Activated naive CD4-positive, alpha-beta T cell treated with anti-CD3 and anti-CD28 coated beads for 36 hours (primary cell): ENCODE measurements around the gene RSPO4. TPM values are rescaled to one million over a fixed set of nuclear protein-coding genes. Genes with fewer than 3 reads are reported as not detected.

Experiments used
- CTCF ChIA-PET: fragments of 350-600 bp; sonication (Branson Sonifier 250); formaldehyde crosslinking; loops from one replicate; lab custom pipeline; 2021; ENCODE audit warnings: antibody characterized with exemption; lab: Charles Lee
- DNase-seq: peaks from one replicate; pipeline ENCODE4 v3.0.0-alpha.2; 2020
- H3K27ac Mint-ChIP-seq: one replicate; pipeline ENCODE4 v1.8.0; 2021; ENCODE audit warnings: mild to moderate bottlenecking, mixed read lengths
- H3K27me3 Mint-ChIP-seq: one replicate; pipeline ENCODE4 v1.8.0; 2021; ENCODE audit warnings: low read depth, mixed read lengths
- H3K36me3 Mint-ChIP-seq: one replicate; pipeline ENCODE4 v1.8.0; 2021; ENCODE audit warnings: low read depth, mixed read lengths
- H3K4me1 Mint-ChIP-seq: one replicate; pipeline ENCODE4 v1.8.0; 2021; ENCODE audit warnings: low read depth, mixed read lengths
- H3K4me3 Mint-ChIP-seq: one replicate; pipeline ENCODE4 v1.8.0; 2021; ENCODE audit warnings: mild to moderate bottlenecking, moderate library complexity, mixed read lengths
- H3K9me3 Mint-ChIP-seq: one replicate; pipeline ENCODE4 v1.8.0; 2021; ENCODE audit warnings: mixed read lengths
- intact Hi-C: fragments of 100-400 bp; cut with micrococcal nuclease; formaldehyde crosslinking; loops from one replicate; pipeline ENCODE4 v1.15.1; 2023
- total RNA-seq, 2 experiments: library from RNA; stranded (reverse); gene quantifications; one replicate each; pipeline ENCODE4 v1.2.3, GENCODE V29; 2021

The RSPO4 gene
- total RNA-seq, 2 experiments from 2014 or later, result not detected

DNA sequence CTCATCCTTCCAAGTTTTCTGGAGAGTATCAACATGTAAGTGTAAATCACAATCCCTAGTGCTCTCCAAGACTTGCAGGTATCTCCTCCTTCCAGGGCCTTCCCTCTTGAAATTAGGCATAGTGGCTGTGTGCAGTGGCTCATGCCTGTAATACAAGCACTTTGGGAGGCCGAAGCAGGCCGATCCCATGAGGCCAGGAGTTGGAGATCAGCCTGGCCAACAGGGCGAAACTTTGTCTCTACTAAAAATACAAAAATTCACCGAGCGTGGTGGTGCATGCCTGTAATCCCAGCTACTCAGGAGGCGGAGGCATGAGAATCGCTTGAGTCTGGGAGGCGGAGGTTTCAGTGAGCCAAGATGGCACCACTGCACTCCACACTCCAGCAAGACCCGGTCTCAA lies 76.6 kb downstream of the RSPO4 start:
- Mint-ChIP-seq H3K4me1 (no peaks in the 10 kb centered on the region), H3K4me3 (no peak overlapping the region), H3K27ac (no peak overlapping the region), H3K9me3 (peaks cover 2% of the 10 kb centered on the region), H3K27me3 (peaks cover 2% of the 10 kb centered on the region), H3K36me3 (no peaks in the 10 kb centered on the region)
- CTCF ChIA-PET, result no interaction called here
- intact Hi-C loops, result no loop called here
- DNase-seq, result no peak

DNA sequence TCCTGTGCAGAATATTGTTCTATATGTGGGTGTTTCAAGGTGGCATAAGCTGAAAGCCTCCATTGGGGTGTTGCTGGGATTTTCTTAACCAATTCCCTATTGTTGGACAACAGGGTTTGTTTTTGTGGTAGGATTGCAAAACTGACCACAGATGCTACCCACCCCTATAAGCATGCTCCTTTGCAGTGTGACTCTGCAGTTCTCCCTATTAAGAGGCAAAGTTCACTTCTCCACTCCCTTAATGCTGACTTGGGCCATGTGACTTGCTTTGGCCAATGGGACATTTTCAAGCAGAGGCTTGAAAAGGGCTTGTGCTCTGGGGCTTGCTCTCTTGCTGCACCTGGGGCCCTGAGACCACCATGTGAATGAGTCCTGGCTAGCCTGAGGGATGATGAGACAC lies 77.5 kb downstream of the RSPO4 start:
- Mint-ChIP-seq H3K27me3 (peaks cover 2% of the 10 kb centered on the region), H3K4me1 (no peaks in the 10 kb centered on the region)

DNA sequence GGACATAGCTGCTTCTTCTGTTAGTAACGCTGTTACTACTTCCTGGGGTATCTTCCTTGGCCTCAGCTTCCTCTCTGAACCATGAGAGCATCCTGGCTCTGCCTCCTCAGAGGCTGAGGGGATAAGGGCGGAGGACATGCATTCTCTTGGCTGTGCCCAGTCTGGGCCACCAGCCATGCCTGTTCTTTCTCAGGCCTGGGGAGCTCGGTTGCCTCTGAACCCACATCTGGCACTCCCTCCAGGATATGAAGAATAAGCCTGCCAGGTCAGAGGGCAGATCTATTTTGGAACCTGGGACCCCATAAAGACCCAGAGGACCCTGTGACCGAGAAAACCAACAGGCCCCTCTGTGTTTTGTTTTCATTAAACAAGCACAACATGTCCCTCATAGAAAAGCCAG lies 79.3 kb downstream of the RSPO4 start:
- no peaks in the 10 kb centered on the region for H3K9me3 Mint-ChIP-seq
- no peak overlapping the region for H3K4me3 Mint-ChIP-seq
- H3K36me3 Mint-ChIP-seq, result no peaks in the 10 kb centered on the region
- intact Hi-C loops, result no loop called here
- CTCF ChIA-PET, result interaction anchor here (1.6 kb wide), 1 partner anchor 107 kb away, joined by 5 read pairs; no protein-coding TSS in a partner anchor
- H3K27me3 Mint-ChIP-seq, result peaks cover 2% of the 10 kb centered on the region
- H3K4me1 Mint-ChIP-seq, result no peaks in the 10 kb centered on the region
- H3K27ac Mint-ChIP-seq, result no peak overlapping the region
- no peak for DNase-seq

More for the DNA sequence above, 77.5 kb downstream of the RSPO4 start:
- no peak overlapping the region for H3K27ac Mint-ChIP-seq
- H3K4me3 Mint-ChIP-seq, result no peak overlapping the region
- no peaks in the 10 kb centered on the region for H3K36me3 Mint-ChIP-seq
- intact Hi-C loops, result no loop called here
- DNase-seq, result no peak
- CTCF ChIA-PET, result no interaction called here
- H3K9me3 Mint-ChIP-seq, result no peaks in the 10 kb centered on the region

DNA sequence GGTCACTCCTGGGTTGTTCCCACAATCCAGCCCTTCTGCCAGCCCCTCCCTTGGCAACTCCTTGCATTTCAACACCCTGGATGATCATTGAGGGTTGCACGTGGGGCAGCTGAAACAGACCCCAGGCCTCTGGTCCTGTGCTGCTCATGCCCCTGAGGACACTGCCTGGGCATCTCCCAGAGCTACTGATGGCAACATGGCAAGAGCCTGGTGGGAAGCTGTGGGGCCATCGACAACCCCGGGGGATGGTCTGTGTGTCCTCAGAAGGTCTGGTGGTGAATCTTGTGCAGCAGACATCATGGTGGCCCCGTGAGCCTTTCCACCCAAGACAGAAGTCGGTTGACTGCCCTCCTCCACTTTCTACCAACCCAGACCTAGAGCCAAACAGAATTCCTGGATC lies 81.0 kb downstream of the RSPO4 start:
- intact Hi-C loops, result no loop called here
- CTCF ChIA-PET, result no interaction called here
- Mint-ChIP-seq H3K4me1 (no peaks in the 10 kb centered on the region), H3K27me3 (no peaks in the 10 kb centered on the region), H3K4me3 (no peak overlapping the region), H3K36me3 (no peaks in the 10 kb centered on the region), H3K27ac (no peak overlapping the region), H3K9me3 (no peaks in the 10 kb centered on the region)
- no peak for DNase-seq

DNA sequence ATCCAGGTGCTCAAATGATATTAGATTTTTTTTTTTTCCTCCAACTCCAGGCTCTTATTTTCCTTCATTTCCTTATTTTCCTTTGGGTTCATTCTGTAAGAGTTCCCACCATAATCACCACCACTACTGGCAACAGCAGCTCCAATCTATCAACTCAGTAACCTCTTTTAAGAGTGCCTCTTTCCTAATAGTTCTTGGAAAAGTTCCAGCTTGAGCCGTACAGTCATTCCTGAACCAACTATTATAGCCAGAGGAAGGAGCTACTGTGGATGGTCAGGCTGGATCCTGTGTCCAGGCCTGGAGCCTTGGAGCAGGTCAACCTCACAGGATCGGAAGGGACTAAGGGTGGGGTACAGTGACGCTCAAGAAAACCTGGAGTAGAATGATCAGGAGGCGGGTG lies 81.8 kb downstream of the RSPO4 start:
- no peaks in the 10 kb centered on the region for H3K4me1 Mint-ChIP-seq

DNA sequence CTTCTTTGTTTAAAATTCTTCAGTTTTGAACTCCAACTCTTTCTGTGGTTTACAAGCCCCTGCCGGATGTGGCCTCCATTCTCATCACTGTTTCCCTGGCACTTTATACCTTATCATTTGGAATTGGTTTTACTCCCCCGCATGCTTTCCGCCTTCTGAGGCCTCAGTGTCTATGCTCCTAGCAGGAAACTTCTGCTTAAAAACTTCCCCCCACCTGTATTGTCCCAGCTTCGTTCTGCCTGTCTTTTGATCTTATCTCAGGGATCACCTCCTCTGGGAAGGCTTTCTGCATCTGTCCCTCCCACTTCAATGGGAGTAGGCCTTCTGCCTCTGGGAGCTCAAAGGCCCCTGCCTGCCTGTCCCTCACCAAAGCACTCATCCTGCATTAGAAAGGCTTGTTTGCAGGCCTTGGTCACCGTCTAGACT lies 82.6 kb downstream of the RSPO4 start:
- DNase-seq, result no peak
- no peak overlapping the region for H3K27ac Mint-ChIP-seq
- no peaks in the 10 kb centered on the region for H3K9me3 Mint-ChIP-seq
- no peaks in the 10 kb centered on the region for H3K36me3 Mint-ChIP-seq
- H3K27me3 Mint-ChIP-seq, result no peaks in the 10 kb centered on the region
- CTCF ChIA-PET, result interaction anchor here (1.2 kb wide), 1 partner anchor 36 kb away, joined by 3 read pairs; no protein-coding TSS in a partner anchor
- H3K4me3 Mint-ChIP-seq, result no peak overlapping the region
- intact Hi-C loops, result no loop called here
- no peaks in the 10 kb centered on the region for H3K4me1 Mint-ChIP-seq

More for the DNA sequence above, 81.8 kb downstream of the RSPO4 start:
- no peaks in the 10 kb centered on the region for H3K9me3 Mint-ChIP-seq
- no peaks in the 10 kb centered on the region for H3K27me3 Mint-ChIP-seq
- intact Hi-C loops, result no loop called here
- no peak overlapping the region for H3K4me3 Mint-ChIP-seq
- CTCF ChIA-PET, result interaction anchor here (0.8 kb wide), 1 partner anchor 35 kb away, joined by 5 read pairs; no protein-coding TSS in a partner anchor
- H3K27ac Mint-ChIP-seq, result no peak overlapping the region
- no peaks in the 10 kb centered on the region for H3K36me3 Mint-ChIP-seq
- DNase-seq, result no peak

DNA sequence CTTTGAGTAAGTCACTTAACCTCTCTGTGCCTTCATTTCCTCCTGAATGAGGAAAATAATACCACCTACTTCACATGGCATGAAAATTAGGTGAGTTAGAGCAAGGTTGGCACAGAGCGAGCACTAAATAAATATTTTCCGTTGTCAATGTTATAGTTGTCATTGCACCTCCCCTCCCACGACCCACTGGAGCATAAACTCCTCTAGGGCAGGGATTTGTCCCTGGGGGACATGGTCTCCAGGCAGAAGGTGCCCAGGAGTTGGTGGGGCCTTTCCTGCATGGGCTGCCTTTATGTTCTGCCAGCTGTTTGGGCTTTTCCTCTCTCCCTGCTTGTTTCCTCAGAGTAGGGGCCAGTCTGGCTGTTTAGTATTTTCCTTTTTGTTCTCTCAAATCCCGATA lies 84.7 kb downstream of the RSPO4 start:
- CTCF ChIA-PET, result no interaction called here

DNA sequence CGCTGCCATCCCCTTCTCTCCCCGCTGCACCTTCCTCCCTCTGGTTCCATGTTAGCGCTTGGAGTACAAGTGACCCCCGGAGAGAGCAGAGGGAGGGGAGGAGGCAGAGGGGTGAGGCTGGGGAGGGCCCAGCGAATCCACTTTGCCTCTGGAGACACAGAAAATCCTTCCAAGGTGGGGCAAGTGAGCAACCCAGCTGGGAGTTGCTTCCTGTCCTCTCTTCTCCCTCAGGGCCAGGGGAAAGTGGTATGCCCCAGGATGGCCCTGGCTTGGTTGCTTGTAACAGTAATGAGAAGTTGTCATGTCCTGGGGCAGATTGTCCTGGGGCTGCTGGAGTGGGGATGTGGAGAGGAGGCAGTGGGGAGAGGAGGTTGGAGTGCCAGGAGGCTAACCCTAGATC lies 85.3 kb downstream of the RSPO4 start:
- no peak for DNase-seq
- CTCF ChIA-PET, result no interaction called here
- H3K27ac Mint-ChIP-seq, result no peak overlapping the region
- no peaks in the 10 kb centered on the region for H3K4me1 Mint-ChIP-seq
- no peaks in the 10 kb centered on the region for H3K27me3 Mint-ChIP-seq
- H3K4me3 Mint-ChIP-seq, result no peak overlapping the region
- H3K9me3 Mint-ChIP-seq, result no peaks in the 10 kb centered on the region
- intact Hi-C loops, result no loop called here
- H3K36me3 Mint-ChIP-seq, result no peaks in the 10 kb centered on the region

More for the DNA sequence above, 84.7 kb downstream of the RSPO4 start:
- intact Hi-C loops, result no loop called here
- Mint-ChIP-seq H3K27me3 (no peaks in the 10 kb centered on the region), H3K4me3 (no peak overlapping the region), H3K9me3 (no peaks in the 10 kb centered on the region), H3K4me1 (no peaks in the 10 kb centered on the region), H3K36me3 (no peaks in the 10 kb centered on the region), H3K27ac (no peak overlapping the region)
- no peak for DNase-seq

DNA sequence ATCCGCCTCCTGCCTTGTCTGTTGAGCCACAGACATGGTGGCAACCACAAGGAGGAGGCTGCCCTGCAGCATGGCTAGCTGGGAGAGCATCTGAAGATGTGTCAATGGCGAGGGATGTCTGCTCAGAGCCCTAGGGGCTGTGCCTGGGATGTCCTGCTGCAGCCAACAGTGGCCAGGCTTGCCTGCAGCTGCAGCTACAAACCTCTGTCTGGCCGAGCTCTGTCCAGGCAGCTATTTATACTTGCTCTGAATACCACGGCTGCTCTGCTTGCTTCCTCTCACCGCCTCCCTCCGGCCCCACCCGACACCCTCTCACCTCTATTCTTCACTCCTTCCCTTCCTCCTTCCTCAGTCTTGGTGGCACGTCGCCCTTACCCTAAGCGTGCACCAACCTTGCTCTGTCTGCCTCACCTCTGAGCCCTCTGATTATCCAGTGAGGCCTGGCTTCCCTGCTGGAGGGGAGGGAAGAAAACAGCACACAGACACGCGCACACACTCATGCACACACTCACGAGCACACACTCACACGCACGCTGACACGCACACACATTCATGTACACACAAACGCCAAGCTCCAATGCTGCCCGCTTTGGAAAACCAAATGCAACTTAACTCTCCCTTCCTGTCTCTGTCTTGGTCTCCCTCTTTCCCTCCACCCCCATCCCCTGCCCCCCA lies 85.8 kb downstream of the RSPO4 start, which contains the start of gene ANGPT4:
TSS of gene ANGPT4 (minus strand) at position 210 of the 675 bp plus-strand sequence. CDS start at position 90, 120 bp downstream.
- CTCF ChIA-PET, result no interaction called here
- H3K4me1 Mint-ChIP-seq, result no peaks in the 10 kb centered on the region

DNA sequence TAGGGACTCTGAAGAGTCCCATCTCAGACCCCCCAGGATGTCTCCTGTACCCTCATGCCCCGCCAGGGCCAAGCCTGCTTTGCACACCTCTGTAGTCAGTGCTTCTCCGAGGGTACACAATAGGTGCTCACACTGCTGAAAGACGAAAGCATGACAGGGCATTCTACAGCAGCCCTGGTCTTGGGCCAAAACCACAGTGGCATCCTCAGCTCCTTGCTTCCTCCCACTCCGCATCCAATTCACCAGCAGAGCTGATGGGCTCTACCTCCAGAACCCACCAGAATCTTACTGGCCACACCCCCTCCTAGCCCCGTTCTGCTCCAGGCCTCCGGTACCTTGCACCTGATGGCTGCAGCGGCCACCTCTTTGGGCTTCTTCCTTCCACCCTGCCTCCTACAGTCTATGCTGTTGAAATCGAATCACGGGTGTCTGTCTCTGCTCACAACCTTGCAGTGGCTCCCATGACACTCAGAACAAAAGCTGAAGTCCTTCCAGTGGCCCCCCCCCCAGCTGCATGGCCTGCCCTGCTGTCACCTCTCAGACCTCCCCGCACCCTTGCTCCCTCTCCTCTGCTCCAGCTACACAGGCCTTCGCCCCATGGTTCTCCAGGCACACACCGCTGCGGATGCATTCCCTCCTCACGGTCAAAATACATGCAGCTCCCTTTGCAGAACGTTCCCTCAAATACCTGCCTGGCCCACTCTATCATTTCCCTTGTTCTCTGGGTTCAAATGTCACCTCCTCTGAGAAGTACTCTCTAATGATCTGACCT lies 87.2 kb downstream of the RSPO4 start:
- intact Hi-C loops, result no loop called here
- Mint-ChIP-seq H3K4me3 (no peak overlapping the region), H3K36me3 (no peaks in the 10 kb centered on the region), H3K27me3 (no peaks in the 10 kb centered on the region), H3K4me1 (no peaks in the 10 kb centered on the region), H3K9me3 (no peaks in the 10 kb centered on the region), H3K27ac (no peak overlapping the region)
- CTCF ChIA-PET, result interaction anchor here (0.6 kb wide), 2 partner anchors 87 to 209 kb away, joined by 3 to 4 read pairs; no protein-coding TSS in a partner anchor
- DNase-seq, result no peak

More for the DNA sequence above, 85.8 kb downstream of the RSPO4 start, which contains the start of gene ANGPT4:
- Mint-ChIP-seq H3K36me3 (no peaks in the 10 kb centered on the region), H3K4me3 (no peak within 1 kb of the TSS), H3K27me3 (no peaks in the 10 kb centered on the region), H3K9me3 (no peaks in the 10 kb centered on the region), H3K27ac (no peak within 1 kb of the TSS)
- DNase-seq, result no peak
- intact Hi-C loops, result no loop called here

DNA sequence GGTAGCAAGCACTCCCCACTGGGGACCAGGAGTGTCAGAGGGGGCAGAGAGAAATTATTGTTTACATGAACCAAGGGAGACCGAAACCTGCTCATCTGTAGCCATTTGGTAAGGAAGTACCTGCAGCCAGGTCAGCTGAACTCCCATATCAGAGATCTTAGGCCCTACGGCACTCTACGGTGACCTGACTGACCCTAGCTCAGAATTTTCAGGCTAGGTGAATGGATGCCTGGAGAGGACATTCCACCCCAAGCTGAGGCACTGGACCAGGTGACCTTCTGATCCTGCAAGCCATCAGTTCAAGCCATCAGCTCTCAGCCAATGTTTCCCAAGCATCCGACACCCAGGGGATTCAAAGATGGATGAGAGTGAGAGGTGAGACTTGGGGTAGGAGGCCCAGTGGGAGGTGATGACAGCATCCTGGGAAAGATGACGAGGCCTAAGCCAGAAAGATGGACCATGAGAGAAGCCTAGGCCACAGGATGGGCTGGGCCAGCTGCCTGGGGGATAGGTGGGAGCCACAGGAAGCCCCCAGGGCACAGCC lies 88.7 kb downstream of the RSPO4 start:
- DNase-seq, result no peak
- Mint-ChIP-seq H3K36me3 (no peaks in the 10 kb centered on the region), H3K27ac (no peak overlapping the region), H3K4me1 (no peaks in the 10 kb centered on the region), H3K27me3 (no peaks in the 10 kb centered on the region), H3K4me3 (no peak overlapping the region), H3K9me3 (no peaks in the 10 kb centered on the region)
- CTCF ChIA-PET, result no interaction called here
- intact Hi-C loops, result loop anchor here (2.0 kb wide), 1 partner anchor 95 kb away; no protein-coding TSS in a partner anchor

DNA sequence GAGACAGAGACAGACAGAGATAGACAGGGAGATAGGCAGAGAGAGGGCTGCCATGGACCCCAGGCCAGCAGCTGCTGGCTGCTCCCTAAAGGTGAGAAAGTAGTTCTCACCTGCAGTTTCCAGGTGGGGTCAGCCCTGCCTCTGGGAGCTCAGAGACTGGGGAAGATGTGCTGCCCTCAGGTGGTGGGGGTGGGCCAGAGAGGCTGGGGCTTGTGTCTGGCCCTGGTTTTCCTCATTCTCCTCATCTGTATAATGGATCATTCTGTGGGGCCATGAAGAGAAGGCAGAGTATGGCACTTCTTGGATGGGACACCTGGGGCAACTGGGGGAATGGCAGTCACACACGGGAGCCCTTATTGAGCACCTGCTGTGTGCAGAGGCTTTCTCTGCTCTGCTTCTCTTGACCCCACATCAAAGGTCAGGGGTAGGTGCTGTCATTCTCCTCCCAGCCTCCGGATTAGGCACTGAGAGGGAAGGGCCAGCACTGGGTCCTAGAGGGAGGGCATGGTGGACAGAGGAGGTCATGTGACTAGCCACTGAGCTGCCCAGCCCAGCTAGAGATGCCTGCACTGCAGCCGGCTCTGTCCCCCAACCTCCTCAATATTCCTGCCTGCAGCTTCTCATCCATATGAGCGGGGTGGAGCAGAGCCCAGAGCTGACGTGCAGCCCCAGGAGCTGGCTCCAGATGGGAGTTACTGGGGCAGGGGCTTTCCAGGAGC lies 90.1 kb downstream of the RSPO4 start:
- Mint-ChIP-seq H3K27me3 (no peaks in the 10 kb centered on the region), H3K27ac (no peak overlapping the region), H3K4me1 (no peaks in the 10 kb centered on the region), H3K4me3 (no peak overlapping the region), H3K36me3 (no peaks in the 10 kb centered on the region), H3K9me3 (no peaks in the 10 kb centered on the region)
- peak; percentile 29 for DNase-seq
- CTCF ChIA-PET, result interaction anchor here (1.5 kb wide), 1 partner anchor 43 kb away, joined by 3 read pairs; no protein-coding TSS in a partner anchor
- intact Hi-C loops, result loop anchor here (2.0 kb wide), 1 partner anchor 93 kb away; no protein-coding TSS in a partner anchor
